ENCODE measurements around the gene ZNF584. TPM values are rescaled to one million over a fixed set of nuclear protein-coding genes. Genes with fewer than 3 reads are reported as not detected.
A peak's percentile ranks its signal among the peaks of the same experiment; 100 is the strongest.

Gene ZNF584
- total RNA-seq, 1 donor from 2014 or later: 16.4 TPM

GRCh38 chr19:58450856-58451357, 42.5 kb downstream of the ZNF584 start:
- Mint-ChIP-seq H3K27me3 (ENCODE audit: low read depth) (peaks cover 26% of the 10 kb centered on the region), H3K27ac (peak overlapping the region; percentile 92), H3K36me3 (peaks cover 3% of the 10 kb centered on the region), H3K4me1 (peaks cover 17% of the 10 kb centered on the region), H3K4me3 (peak overlapping the region; percentile 80), H3K9me3 (peaks cover 7% of the 10 kb centered on the region)
- TF ChIP-seq CTCF (IDR thresholded peaks at IDR 0.05; ENCODE audit: unreplicated experiment): no peak
- DNase-seq (ENCODE audit: low spot score in 2 of 2, unreplicated experiment in 2 of 2): no peak

- H3K27ac Mint-ChIP-seq: peak within 1 kb of the TSS; percentile 92
- peak; percentile 91 to 96 for DNase-seq (ENCODE audit: low spot score in 2 of 2, unreplicated experiment in 2 of 2)
- peaks cover 21% of the 10 kb centered on the region for H3K27me3 Mint-ChIP-seq (ENCODE audit: low read depth)
- peaks cover 3% of the 10 kb centered on the region for H3K36me3 Mint-ChIP-seq
- peaks cover 7% of the 10 kb centered on the region for H3K9me3 Mint-ChIP-seq
- TF ChIP-seq CTCF (IDR thresholded peaks at IDR 0.05; ENCODE audit: unreplicated experiment): no peak
- H3K4me3 Mint-ChIP-seq: peak within 1 kb of the TSS; percentile 80
- peaks cover 17% of the 10 kb centered on the region for H3K4me1 Mint-ChIP-seq
These were observed 43.1 kb downstream of the ZNF584 start, which contains the start of gene ZNF324B for GRCh38 chr19:58451358-58452101. TSS of gene ZNF324B (plus strand) at chr19:58451622. CDS start at chr19:58453702, 2,080 bp downstream.

- Mint-ChIP-seq H3K36me3 (peaks cover 10% of the 10 kb centered on the region), H3K4me1 (peaks cover 17% of the 10 kb centered on the region), H3K4me3 (no peak overlapping the region), H3K9me3 (peaks cover 3% of the 10 kb centered on the region), H3K27me3 (ENCODE audit: low read depth) (peaks cover 7% of the 10 kb centered on the region), H3K27ac (no peak overlapping the region)
- no peak for DNase-seq (ENCODE audit: low spot score in 2 of 2, unreplicated experiment in 2 of 2)
- no peak for TF ChIP-seq CTCF (IDR thresholded peaks at IDR 0.05; ENCODE audit: unreplicated experiment)
These were observed 45.3 kb downstream of the ZNF584 start for GRCh38 chr19:58453743-58454142.

- no peak for DNase-seq (ENCODE audit: low spot score in 2 of 2, unreplicated experiment in 2 of 2)
- no peak overlapping the region for H3K27ac Mint-ChIP-seq
- peaks cover 3% of the 10 kb centered on the region for H3K9me3 Mint-ChIP-seq
- H3K4me3 Mint-ChIP-seq: no peak overlapping the region
- no peak for TF ChIP-seq CTCF (IDR thresholded peaks at IDR 0.05; ENCODE audit: unreplicated experiment)
- H3K27me3 Mint-ChIP-seq (ENCODE audit: low read depth): peaks cover 5% of the 10 kb centered on the region
- peaks cover 17% of the 10 kb centered on the region for H3K4me1 Mint-ChIP-seq
- H3K36me3 Mint-ChIP-seq: peaks cover 14% of the 10 kb centered on the region
These were observed 46.9 kb downstream of the ZNF584 start for GRCh38 chr19:58455306-58455705.

GRCh38 chr19:58456111-58456510, 47.7 kb downstream of the ZNF584 start:
- no peak for DNase-seq (ENCODE audit: low spot score in 2 of 2, unreplicated experiment in 2 of 2)
- Mint-ChIP-seq H3K27me3 (ENCODE audit: low read depth) (peaks cover 2% of the 10 kb centered on the region), H3K36me3 (peaks cover 14% of the 10 kb centered on the region), H3K4me3 (no peak overlapping the region), H3K4me1 (peaks cover 10% of the 10 kb centered on the region), H3K9me3 (peaks cover 3% of the 10 kb centered on the region), H3K27ac (no peak overlapping the region)
- no peak for TF ChIP-seq CTCF (IDR thresholded peaks at IDR 0.05; ENCODE audit: unreplicated experiment)

Measured in mesothelial cell of epicardium (in vitro differentiated cells).